ENCODE measurements around the gene PALLD. TPM values are rescaled to one million over a fixed set of nuclear protein-coding genes. Genes with fewer than 3 reads are reported as not detected.
A peak's percentile ranks its signal among the peaks of the same experiment; 100 is the strongest.

PALLD gene
- total RNA-seq, 4 donors from 2014 or later, result 71.8 to 106 (median 83.3) TPM

DNA sequence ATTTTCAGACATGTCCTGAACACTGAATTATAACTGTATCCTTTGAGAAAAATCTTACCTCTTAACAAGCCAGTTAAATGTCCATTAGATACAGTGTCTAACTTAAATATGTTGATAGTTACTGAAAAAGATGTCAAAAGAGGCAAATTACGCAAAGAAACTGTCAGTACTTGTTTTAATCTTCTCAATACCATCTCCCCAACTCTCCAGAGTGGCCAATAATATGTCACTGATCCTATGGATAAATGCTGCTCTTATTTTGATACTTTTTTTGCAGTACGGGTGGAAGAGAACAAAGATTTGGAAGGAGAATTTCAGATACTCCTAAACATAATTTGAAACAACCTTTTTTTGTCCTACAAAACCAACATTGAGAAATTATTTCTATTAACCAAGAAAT is 320.5 kb downstream of the PALLD start:
- no peaks in the 10 kb centered on the region for H3K36me3 ChIP-seq
- no peak for DNase-seq (ENCODE audit: low spot score in 2 of 2)
- TF ChIP-seq, protein P1, sequence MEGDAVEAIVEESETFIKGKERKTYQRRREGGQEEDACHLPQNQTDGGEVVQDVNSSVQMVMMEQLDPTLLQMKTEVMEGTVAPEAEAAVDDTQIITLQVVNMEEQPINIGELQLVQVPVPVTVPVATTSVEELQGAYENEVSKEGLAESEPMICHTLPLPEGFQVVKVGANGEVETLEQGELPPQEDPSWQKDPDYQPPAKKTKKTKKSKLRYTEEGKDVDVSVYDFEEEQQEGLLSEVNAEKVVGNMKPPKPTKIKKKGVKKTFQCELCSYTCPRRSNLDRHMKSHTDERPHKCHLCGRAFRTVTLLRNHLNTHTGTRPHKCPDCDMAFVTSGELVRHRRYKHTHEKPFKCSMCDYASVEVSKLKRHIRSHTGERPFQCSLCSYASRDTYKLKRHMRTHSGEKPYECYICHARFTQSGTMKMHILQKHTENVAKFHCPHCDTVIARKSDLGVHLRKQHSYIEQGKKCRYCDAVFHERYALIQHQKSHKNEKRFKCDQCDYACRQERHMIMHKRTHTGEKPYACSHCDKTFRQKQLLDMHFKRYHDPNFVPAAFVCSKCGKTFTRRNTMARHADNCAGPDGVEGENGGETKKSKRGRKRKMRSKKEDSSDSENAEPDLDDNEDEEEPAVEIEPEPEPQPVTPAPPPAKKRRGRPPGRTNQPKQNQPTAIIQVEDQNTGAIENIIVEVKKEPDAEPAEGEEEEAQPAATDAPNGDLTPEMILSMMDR (IDR thresholded peaks at IDR 0.05), result no peak
- TF ChIP-seq POLR2A (IDR thresholded peaks at IDR 0.05) (no peak), EP300 (IDR thresholded peaks at IDR 0.05) (no peak), POLR2AphosphoS5 (IDR thresholded peaks at IDR 0.05) (no peak)
- peaks cover 35% of the 10 kb centered on the region for H3K4me1 ChIP-seq
- H3K9me3 ChIP-seq, result no peaks in the 10 kb centered on the region
- 34% methylated on average over 2 of the region's 2 CpGs for WGBS
- H3K27me3 ChIP-seq, result no peaks in the 10 kb centered on the region
- H3K27ac ChIP-seq, result peak overlapping the region; percentile 68
- H3K4me3 ChIP-seq, result peak overlapping the region; percentile 14

- Histone ChIP-seq H3K27me3 (no peaks in the 10 kb centered on the region), H3K4me3 (no peak overlapping the region), H3K36me3 (no peaks in the 10 kb centered on the region), H3K4me1 (peaks cover 4% of the 10 kb centered on the region), H3K27ac (no peak overlapping the region), H3K9me3 (no peaks in the 10 kb centered on the region)
- DNase-seq (ENCODE audit: low spot score in 2 of 2), result no peak
- WGBS, result 92% methylated on average over 5 of the region's 5 CpGs
- TF ChIP-seq EP300 (IDR thresholded peaks at IDR 0.05), result no peak
- TF ChIP-seq, protein P1 (IDR thresholded peaks at IDR 0.05), result no peak
- TF ChIP-seq POLR2A (IDR thresholded peaks at IDR 0.05), result no peak
- TF ChIP-seq POLR2AphosphoS5 (IDR thresholded peaks at IDR 0.05), result no peak
These were observed 325.6 kb downstream of the PALLD start for GRCh38 chr4:168822481-168822880.

DNA sequence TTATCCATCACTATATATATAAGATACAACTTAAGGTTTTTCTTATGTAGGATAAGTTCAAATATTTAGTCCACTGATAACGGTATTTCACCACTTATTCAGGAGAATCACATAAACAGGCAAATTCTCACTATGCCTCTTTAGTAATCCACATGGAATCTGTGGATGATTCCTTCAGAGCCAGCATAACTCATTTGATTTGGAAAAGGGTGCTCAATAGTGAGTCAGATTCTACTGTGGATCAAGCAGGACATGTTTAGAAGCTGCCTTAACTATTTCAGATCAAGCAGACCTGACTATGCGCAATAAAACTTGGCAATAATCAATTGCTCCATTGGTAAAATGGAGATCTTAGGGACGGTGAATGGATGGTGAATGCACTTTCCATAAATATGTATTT is 329.1 kb downstream of the PALLD start:
- DNase-seq (ENCODE audit: low spot score in 2 of 2), result no peak
- no peak overlapping the region for H3K4me3 ChIP-seq
- H3K9me3 ChIP-seq, result no peaks in the 10 kb centered on the region
- H3K4me1 ChIP-seq, result peaks cover 3% of the 10 kb centered on the region
- WGBS, result 91% methylated on average over 3 of the region's 3 CpGs
- no peaks in the 10 kb centered on the region for H3K27me3 ChIP-seq
- TF ChIP-seq POLR2A (IDR thresholded peaks at IDR 0.05), result no peak
- no peak for TF ChIP-seq POLR2AphosphoS5 (IDR thresholded peaks at IDR 0.05)
- no peaks in the 10 kb centered on the region for H3K36me3 ChIP-seq
- H3K27ac ChIP-seq, result no peak overlapping the region

DNA sequence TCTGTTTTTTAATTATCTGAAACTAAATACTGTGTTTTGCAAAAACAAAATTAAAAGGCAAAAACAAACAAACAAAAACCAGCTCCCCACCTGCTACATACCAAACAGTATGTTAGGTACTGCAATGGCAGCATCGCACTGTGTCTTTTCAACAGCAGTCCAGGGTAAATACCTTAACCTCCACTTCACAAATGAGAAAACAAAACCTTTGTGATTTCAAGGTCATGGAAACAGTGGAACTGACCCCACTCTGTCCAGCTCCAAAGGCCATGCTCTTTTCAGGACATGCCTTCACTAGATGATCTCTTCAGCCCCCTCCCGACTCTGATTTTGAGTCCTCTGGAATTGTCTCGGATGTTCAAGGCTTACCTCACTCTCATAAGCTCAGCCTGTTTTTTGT is 329.8 kb downstream of the PALLD start:
- Histone ChIP-seq H3K9me3 (no peaks in the 10 kb centered on the region), H3K27me3 (no peaks in the 10 kb centered on the region), H3K4me3 (no peak overlapping the region), H3K27ac (no peak overlapping the region), H3K36me3 (no peaks in the 10 kb centered on the region), H3K4me1 (peaks cover 10% of the 10 kb centered on the region)
- no peak for DNase-seq (ENCODE audit: low spot score in 2 of 2)
- WGBS, result 96% methylated on average over 3 of the region's 3 CpGs
- TF ChIP-seq EP300 (IDR thresholded peaks at IDR 0.05) (no peak), POLR2A (IDR thresholded peaks at IDR 0.05) (no peak), POLR2AphosphoS5 (IDR thresholded peaks at IDR 0.05) (no peak)
- TF ChIP-seq, protein P1 (IDR thresholded peaks at IDR 0.05), result no peak

GRCh38 chr4:168830777-168831512 is 334.1 kb downstream of the PALLD start:
- Histone ChIP-seq H3K4me1 (peaks cover 40% of the 10 kb centered on the region), H3K27me3 (no peaks in the 10 kb centered on the region), H3K36me3 (no peaks in the 10 kb centered on the region), H3K27ac (peak overlapping the region; percentile 95), H3K4me3 (peak overlapping the region; percentile 78), H3K9me3 (no peaks in the 10 kb centered on the region)
- WGBS, result 61% methylated on average over 6 of the region's 6 CpGs
- no peak for DNase-seq (ENCODE audit: low spot score in 2 of 2)
- TF ChIP-seq EP300 (IDR thresholded peaks at IDR 0.05) (no peak), POLR2A (IDR thresholded peaks at IDR 0.05) (no peak), POLR2AphosphoS5 (IDR thresholded peaks at IDR 0.05) (no peak)
- TF ChIP-seq, protein P1 (IDR thresholded peaks at IDR 0.05), result no peak

All from suprapubic skin (tissue), 4 donors.